GM21381 (cell line): ENCODE measurements around the gene NSMCE1.

Experiments used
- ATAC-seq: cut with Tn5 transposase; IDR thresholded peaks from one replicate; pipeline ENCODE4 v1.9.1; 2021; ENCODE audit warnings: mild to moderate bottlenecking, moderate library complexity; ENCODE audit not compliant: unreplicated experiment

The NSMCE1 gene

DNA sequence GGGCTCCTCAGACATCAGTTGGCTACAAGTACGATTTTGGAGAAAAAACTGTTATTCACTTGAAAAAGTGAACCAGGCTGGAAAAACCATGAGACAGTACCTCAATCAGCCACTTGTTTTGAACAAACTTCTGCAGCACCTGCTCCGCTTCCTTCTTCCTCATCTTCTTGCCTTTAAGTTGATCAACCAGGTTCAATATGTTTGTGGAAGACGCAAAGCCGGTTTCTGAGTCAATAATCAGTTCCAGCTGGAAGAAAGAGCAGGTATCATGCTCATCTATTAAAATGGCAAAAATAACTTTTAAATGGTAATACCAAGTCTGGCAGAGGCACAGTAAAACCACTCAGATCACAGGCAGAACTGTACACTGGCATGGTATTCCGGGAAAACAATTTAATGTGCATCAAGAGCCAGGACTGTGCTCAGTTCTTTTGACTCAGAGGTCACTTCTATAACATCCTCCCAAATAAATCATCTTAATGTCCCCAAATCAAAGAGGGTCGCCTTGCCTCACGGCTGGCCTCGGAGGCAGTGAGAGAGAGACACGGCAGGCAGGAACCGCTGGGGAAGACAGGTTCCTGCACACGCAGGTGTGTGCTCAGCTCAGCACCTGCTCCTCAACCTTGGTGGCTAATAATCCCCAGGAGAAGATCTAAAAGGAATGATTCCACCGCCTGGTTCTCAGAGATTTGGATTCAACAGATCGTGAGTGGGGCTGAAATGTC, 35.5 kb downstream of the NSMCE1 start:
- ATAC-seq, result no peak

DNA sequence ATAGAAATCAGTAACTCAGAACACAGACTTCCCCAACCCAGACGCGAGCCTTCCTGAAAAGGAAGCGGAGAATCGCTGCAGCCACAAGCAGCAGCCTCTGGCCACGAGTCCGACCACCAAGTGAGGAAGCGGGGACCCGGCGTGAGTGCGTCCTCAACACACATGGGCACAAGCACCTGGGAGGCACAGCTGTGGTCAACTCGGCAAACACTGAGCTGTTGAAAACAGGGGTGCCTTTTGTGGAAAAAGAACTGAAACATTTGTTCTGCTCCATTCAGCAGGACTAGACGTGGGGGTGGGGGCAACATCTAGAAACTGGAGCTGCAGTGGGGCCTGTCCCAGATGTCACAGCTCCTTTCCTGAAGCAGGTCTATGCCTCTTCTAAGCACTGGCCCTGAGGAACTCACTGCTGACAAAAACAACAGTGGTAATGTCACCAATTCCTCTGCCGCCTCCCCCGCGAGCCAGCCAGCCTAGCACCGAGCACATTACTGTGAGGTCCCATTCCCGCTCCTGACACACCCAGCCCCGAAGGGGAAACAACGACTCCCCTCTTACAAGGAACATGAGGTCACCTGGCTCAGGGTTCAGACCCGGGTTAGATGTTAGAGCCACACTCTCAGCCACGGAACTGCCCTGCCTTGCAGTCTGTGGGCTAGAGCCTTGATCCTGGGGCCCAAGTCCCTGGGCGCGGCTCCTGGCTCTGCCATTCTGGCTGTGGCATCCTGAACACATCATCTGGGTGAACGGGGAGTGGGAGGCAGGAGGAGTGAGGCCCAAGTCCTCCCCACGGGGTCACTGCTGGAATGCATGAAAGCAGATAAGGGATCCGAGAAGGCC, 36.3 kb downstream of the NSMCE1 start:
- peak; percentile 62 for ATAC-seq

DNA sequence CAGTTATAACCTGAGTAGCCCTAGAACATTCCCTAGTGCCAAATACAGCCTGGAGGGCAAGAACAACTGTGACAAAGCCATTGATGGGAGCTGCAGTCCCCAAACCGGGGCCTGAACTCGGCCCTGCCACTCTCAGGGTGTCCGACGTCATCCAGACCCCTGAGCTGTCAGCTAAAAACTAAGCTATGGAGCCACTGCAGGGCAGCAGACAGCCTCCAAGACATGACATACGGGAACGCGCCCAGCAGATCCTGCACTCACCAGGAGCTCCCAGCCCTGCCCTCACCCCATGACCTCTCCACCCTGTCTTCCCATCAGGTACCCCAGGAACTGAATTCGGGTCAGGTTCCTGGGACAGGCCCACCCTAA, 36.9 kb downstream of the NSMCE1 start:
- ATAC-seq, result no peak

DNA sequence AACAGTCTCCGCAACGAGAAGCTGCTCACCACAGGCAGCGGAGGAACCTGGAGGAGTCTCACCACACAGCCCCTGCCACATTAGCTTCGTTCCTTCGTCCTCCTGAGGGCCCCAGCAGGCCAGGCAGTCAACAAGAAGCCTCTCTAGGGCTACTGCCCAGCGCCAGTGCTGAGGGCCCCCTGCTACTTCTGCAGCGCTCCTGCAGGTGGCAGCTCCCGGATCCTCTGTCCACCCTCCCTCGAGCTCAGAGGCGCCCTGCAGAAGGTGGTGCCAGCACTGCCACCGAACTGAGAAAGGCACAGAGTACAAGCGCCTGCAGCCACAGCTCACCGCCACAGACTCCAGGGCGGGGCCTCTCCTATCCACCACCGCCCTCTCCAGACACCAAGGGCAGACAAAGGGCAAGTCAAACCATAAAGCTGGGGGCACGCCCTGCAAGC, 38.0 kb downstream of the NSMCE1 start:
- ATAC-seq, result no peak

DNA sequence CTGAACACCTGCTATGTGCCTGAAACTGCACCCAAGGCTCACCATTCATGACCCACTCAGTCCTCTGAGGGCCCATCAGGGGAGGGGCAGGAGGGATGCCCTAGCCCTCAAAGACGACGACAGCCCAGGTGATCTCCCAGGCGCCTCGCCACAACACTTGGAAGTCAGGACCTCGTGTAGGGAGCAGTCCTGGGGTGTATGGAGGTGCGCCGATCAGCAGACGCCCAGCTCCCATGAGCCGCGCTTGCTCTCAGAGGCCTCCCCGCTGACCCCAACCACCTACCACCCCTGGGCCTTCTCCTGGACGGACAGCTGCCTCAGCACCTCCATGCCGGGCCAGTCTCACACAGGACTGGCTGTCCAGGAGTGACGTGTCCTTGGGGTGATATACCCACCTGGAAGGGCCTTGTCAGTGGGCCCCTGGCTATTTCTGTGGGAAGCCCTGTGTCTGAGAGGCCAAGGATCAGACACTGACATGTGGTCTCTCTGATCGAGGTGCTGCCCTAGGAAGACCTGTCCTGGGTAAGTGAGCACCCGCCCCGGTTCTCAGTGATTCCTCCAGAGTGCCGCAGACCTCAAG, 38.6 kb downstream of the NSMCE1 start:
- no peak for ATAC-seq

DNA sequence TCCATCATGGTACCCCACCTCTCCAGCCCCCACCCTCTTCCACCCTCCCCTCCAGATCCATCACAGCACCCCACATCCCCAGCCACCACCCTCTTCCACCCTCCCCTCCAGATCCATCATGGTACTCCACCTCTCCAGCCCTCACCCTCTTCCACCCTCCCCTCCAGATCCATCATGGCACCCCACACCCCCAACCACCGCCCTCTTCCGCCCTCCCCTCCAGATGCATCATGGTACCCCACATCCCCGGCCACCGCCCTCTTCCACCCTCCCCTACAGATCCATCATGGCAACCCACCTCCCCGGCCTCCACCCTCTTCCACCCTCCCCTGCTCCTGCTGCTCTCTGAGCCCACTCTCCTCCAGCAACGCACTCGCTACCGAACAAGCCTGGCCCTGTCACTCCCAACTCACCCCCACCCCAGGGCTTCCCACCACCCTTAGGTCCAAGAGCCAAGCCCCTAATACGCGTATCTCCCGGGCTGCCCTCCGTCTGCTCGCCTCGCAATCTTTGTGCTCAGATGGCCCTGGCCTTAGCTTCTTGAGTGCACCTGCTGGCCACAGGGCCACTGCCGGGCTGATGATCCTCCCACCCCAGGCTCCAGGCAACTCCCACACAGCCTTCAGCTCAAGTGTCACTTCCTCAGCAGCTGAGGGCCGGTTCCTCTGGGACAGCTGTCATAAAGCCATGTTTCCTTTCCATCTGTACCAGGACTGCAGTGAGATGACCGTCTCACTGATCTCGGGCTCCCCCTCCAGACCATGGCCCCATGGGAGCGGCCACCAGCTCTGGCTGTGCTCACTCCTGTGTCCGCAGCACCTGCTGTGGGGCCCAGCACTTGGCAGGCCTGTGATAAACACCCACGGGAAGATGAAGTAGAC, 39.7 kb downstream of the NSMCE1 start:
- no peak for ATAC-seq

DNA sequence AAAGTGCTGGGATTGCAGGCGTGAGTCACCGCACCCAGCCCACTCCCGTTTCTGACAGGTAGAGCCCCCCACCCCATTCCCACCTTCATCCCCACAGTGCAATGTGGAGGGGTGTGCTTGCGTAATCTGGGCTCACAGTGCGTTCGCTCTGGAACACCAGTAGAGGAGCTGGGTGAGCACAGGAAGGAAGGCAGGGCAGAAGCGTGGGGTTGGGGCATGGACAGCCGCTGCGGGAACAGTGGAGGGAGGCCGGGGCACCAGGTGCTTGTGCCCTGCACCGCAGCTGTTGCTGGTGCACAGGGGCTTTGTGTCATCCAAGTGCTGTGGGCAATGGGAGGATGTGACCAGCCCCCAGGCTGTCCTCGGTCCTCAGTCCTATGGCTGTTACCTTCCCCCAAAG, 40.5 kb downstream of the NSMCE1 start:
- ATAC-seq, result no peak

DNA sequence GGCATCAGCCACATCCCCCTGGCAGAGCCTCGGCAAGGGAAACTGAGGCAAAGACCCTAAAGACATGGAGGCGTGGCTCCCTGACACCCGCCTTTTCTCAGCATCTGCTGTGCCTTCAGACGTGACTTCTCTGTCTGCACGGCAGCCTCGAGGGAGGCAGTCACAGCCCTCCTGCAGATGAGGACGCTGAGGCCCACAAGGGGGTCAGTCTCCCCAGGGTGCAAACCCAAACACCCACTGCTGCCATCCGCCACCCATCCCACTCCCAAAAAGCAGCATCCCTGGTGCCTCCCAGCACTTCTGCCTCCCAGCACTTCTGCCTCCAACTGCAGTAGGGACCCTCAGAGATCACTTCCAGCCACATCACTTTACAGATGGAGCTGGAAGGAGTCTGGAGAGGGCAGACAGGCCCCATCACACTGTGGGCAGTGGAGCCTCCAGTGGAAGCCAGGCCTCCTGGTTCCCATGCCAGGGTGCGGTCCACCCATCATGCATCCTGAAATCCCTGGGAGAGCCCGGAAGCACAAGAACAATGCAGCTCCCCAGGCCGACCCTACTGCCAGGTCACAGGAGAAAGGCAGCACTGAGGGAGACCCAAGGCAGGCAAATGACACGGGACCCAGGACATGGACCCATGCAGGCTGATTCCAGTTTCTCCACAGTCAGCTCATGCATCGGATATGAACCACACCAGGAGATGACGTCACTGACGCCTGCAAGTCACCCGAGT, 41.4 kb downstream of the NSMCE1 start:
- no peak for ATAC-seq

DNA sequence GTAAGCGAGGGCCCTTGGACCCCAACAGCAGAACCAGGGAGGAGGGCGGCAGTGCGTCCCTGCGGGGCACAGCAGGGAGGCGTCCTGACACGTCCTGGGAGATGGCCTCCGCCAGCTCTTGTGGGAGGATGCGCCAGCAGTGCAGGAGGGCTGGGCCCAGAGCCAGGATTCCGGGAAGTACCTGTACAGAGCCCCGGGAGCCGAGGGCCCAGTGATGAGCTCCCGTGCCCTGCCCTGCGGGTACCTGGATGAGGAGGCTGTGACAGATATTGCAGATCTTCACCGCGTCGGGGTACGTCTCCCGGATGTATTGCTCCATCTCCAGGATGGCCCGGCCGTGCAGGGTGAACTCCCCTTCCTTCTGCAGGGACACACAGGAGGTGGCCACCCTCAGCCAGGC, 42.1 kb downstream of the NSMCE1 start:
- ATAC-seq, result no peak

DNA sequence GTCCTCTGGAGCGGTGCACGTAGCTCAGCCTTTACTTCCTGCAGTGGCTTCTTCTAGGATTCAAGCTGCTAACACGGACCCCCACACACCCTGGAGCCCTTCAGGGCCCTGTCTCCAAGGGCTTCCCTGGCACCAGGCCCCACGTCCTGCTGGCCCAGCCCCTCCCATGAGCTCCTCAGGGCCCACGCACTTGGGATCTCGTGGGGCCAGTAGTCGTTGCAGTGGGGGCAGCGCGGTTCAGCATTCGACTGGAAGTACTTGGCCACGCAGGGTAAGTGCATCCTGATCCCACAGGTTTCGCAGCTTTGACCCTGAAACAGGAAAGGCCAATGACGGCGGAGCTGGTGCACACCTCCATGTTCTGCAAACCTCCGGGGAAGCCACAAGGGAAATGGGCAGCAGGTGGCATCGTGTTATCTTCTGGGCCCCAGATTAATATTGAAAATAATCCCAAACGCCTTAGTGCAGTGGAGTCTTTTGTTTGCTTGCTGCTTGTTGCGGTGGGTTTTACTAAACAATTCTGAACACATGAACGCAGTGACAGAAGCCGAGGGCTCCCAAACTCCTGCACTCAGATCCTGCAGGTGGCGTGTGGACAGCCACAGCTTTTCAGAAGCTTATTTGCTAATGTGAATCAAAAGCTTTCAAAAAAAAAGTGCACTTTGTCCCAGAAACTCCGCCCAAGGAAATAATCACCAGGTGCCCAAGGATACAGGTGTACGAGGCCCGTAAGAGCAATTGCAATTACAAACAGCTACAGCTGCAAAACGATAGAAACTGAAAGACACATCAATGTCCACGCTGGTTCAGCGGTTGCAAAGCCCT, 42.8 kb downstream of the NSMCE1 start:
- ATAC-seq, result no peak

DNA sequence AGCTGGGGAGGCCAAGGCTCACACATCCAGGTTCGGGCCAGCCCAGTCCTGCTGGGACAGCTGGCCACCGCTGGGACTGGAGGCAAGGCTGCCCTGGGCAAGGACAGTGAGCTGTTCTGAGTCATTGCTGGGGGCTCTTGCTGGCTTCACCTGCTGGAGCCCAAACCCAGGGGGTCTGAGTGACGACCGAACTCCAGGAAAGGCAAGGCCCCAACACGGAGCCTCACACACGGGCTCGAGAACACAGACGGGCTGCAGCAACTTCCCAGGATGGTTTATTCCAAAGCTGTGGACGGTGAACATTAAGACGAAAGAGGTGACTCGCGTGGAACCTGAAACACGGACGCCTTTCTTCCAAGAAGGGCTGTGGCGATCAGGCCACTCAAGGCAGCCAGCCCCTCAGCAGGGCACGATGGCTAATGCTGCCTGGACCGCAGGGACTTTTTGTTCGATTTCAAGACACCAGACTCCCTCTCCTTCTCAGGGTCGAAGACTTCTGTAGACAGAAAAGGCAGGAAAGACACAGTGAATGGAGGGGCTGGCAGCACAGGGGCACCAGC, 43.8 kb downstream of the NSMCE1 start:
- ATAC-seq, result no peak

DNA sequence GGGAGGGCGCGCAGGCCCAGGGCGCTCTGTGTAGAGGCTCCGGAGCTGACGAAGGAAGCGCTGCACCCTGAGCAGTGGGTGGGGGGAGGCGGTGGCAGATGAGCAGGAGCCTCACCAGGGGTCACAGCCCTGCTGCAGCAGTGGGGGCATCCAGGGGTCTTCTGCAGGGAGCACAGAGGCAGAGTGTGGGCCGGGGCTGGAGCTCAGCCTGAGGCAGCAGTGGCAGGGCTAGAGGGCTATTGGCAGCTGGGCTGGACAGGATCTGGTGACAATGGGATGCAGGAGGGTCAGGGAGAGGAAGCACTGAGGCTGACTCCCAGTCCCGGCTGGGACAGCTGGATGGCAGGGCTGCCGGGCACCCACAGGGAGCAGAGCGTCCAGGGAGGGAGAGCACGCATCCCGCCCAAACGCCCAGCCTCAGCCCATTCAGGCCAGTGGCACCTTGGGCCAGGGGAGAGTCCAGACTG, 44.3 kb downstream of the NSMCE1 start:
- ATAC-seq, result no peak

DNA sequence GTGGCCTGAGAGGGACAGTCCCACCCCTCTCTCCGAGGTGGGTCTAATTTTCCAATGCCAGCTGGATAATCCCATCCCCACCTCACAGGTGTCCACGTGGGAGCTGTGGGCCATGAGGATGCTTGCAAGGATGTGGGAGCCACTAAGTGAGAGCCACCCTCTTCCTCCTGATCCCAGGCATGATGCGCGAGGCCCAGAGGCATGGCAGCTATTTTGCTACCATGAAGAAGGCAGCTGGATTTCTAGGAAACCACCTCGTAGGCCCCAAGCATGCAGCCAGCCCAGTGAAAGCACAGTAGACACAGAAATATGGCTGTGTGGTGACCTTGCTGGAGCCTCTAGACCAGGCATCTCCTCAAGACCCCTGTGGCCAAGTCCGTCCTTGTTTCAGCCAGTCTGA, 44.9 kb downstream of the NSMCE1 start:
- no peak for ATAC-seq

DNA sequence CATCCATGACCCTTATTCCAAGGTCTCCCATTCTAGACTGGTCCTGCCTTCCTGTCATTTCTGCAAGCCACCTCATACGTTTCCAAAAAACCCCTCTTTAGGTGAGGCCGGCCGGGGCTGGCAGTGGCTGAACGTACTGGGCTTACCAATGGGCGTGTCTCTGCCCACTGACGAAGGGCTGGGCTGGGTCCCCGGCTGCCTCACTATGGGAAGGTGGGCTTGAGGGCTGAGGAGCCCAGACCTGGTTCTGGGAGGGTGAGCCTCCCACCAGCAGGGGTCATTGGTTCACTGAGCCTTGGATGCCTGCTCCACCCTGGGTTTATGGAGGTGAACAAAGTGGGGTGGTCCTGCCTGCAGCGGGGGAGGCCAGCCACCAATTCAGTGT, 45.4 kb downstream of the NSMCE1 start:
- ATAC-seq, result no peak

DNA sequence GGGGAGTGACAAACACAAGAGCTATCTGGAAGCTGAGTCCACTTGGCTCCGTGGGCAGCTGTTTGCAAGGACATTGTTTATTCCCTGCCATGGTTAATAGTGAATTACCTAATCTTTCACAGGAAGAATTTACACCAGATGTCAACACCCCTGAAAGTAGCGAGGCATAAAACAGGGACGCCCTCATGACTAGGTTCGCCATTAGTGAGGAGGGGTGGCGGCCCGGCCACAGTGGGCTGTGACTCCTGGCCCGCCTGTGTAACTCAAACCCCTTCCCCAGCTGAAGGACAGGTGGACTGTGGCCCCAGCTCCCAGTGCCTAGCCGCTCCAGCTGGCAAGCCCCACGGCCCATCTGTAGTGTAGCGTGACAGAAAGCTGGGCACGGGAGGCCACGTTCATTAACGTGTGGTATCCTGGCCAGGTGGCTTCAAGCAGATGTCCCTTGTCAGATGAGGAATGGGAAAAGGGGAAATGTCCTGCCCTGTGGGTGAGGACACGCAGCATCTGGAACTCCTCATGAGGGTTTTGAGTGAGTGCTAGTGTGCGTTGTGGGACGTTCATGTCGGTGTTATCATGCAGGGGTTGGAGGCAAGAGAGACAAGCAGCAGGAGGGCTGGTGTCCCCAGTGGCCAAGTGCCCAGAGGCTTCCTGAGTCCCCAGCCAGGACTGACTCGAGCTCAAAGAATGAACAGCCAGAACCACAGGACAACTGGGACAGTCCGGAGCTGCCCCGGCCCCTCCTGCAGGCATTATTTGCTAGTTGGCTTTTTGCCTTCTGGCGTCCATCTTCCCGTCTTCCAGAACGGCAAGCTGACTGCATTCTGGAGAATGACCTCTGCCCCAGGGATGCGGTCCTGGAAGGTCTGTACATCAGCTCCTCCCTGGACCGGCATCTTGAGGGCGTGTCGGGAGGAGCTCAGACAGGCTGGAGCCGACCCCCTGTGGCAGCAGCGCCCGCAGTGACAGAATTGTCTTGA, 46.0 kb downstream of the NSMCE1 start:
- ATAC-seq, result no peak

DNA sequence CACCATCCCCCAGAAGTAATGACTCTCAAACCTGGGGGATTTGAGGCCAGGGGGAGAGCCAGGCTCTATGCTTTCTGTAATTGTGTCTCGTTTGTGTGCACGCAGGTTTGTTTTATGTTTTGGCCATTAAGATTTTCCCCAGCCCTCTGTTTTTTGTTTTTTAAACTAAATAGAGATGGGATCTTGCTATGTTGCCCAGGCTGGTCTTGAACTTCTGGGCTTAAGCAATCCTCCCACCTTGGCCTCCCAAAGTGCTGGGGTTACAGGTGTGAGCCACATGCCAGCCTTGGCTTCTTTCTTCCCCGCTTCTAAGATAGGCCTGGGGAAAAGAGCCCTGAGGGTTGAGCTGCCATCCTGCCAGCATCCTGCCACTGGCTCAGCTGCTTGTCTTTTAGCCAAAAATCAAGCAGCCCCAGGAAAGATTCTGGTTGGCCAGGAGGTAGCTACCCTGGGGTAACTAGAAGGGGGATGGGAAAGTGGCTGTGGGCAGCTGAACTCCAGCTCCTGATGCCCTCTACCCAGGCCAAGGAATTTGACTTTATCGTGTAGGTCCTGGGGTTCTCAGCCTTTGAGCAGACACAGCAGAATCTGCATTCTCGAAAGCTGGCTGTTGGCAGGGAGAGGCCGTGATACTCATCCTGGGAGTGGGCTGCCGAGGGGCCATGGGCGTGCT, 46.9 kb downstream of the NSMCE1 start:
- no peak for ATAC-seq

DNA sequence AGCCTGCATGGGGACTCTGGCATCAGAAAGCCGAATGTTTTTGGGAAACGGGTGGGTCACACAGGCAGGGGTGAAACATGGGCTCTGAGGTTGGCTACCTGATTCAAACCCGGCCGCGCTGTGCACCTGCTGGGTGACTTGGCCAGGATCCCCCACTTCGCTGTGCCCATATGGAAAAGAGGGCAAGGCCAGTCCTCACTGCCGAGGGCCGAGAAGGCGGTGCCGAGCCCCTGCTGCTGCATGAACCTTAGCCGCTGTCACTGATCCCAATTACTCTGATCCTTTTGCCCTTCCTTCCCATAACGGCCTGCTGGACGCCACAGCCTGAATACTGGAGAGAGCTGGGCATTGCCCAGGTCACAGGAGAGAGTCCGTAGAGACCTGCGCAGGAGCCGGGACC, 47.6 kb downstream of the NSMCE1 start:
- no peak for ATAC-seq
